Measurements from ENCODE around the gene FHIT.

DNA sequence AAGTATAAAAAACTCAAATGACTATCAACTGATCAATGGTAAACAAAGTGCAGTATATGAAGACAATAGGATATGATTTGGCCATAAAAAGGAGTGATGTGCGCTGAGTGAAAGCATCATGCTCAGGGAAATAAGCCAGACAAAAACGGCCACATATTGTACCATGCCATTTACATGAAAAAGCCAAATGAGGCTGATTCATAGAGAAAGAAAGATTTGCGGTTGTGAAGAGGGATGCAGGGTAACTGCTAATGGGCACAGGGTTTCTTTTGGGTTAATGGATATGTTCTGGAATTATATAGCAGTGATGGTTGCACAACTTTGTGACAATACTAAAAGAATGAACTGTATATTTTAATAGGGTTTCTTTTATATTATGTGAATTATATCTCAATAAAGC, 1324.2 kb downstream of the FHIT start:
- no peak for TF ChIP-seq EP300 (IDR thresholded peaks at IDR 0.05; ENCODE audit: low read depth)
- TF ChIP-seq, protein P1, sequence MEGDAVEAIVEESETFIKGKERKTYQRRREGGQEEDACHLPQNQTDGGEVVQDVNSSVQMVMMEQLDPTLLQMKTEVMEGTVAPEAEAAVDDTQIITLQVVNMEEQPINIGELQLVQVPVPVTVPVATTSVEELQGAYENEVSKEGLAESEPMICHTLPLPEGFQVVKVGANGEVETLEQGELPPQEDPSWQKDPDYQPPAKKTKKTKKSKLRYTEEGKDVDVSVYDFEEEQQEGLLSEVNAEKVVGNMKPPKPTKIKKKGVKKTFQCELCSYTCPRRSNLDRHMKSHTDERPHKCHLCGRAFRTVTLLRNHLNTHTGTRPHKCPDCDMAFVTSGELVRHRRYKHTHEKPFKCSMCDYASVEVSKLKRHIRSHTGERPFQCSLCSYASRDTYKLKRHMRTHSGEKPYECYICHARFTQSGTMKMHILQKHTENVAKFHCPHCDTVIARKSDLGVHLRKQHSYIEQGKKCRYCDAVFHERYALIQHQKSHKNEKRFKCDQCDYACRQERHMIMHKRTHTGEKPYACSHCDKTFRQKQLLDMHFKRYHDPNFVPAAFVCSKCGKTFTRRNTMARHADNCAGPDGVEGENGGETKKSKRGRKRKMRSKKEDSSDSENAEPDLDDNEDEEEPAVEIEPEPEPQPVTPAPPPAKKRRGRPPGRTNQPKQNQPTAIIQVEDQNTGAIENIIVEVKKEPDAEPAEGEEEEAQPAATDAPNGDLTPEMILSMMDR (IDR thresholded peaks at IDR 0.05): no peak
- TF ChIP-seq POLR2A (IDR thresholded peaks at IDR 0.05): no peak

Data from transverse colon (tissue), 3 donors.